Ascending aorta (tissue), 2 donors: ENCODE results near the gene DMAP1. TPM values are rescaled to one million over a fixed set of nuclear protein-coding genes. Genes with fewer than 3 reads are reported as not detected.

ENCODE experiments used
- DNase-seq, 2 donors: peaks; one replicate each; pipeline ENCODE4 v3.0.0-alpha.2; 2019; ENCODE audit warnings: low spot score in 2 of 2
- H3K27ac ChIP-seq, 2 donors: fragments of 200-600 bp; sonication (generic); one replicate each; pipeline ENCODE4 v1.5.1; 2016 to 2017; ENCODE audit warnings: mild to moderate bottlenecking in 1 of 2
- H3K27me3 ChIP-seq: fragments of 200-600 bp; sonication (generic); one replicate; pipeline ENCODE4 v1.5.1; 2017
- H3K36me3 ChIP-seq, 2 donors: fragments of 200-600 bp; sonication (generic); one replicate each; pipeline ENCODE4 v1.5.1; 2016
- H3K4me1 ChIP-seq, 2 donors: fragments of 200-600 bp; sonication (generic); one replicate each; pipeline ENCODE4 v1.5.1; 2016 to 2017; ENCODE audit warnings: mild to moderate bottlenecking in 1 of 2
- H3K4me3 ChIP-seq, 2 donors: fragments of 200-600 bp; sonication (generic); one replicate each; pipeline ENCODE4 v1.5.1; 2016 to 2017; ENCODE audit warnings: mild to moderate bottlenecking in 1 of 2
- H3K9me3 ChIP-seq, 2 donors: fragments of 200-600 bp; sonication (generic); one replicate each; pipeline ENCODE4 v1.5.1; 2016
- CTCF ChIP-seq, 3 experiments: fragments of 200-600 bp in 2 of 3; fragments of 450-650 bp in 1 of 3; sonication (generic) in 2 of 3; IDR thresholded peaks; one replicate each; pipeline ENCODE4 v1.5.1; 2016 to 2019; ENCODE audit warnings: antibody characterized with exemption in 3 of 3, mild to moderate bottlenecking in 1 of 3, moderate library complexity in 1 of 3
- intact Hi-C: fragments of 100-400 bp; cut with DNase I; formaldehyde crosslinking; loops from one replicate; pipeline ENCODE4 v1.15.1; 2023
- total RNA-seq: library from RNA; depleted of rRNA; stranded (reverse); fragments of >200 nt; gene quantifications from one replicate; pipeline ENCODE4 v1.1.0, GENCODE V29; 2016

DMAP1 gene
- total RNA-seq, 1 donor from 2014 or later: 42.7 TPM

DNA sequence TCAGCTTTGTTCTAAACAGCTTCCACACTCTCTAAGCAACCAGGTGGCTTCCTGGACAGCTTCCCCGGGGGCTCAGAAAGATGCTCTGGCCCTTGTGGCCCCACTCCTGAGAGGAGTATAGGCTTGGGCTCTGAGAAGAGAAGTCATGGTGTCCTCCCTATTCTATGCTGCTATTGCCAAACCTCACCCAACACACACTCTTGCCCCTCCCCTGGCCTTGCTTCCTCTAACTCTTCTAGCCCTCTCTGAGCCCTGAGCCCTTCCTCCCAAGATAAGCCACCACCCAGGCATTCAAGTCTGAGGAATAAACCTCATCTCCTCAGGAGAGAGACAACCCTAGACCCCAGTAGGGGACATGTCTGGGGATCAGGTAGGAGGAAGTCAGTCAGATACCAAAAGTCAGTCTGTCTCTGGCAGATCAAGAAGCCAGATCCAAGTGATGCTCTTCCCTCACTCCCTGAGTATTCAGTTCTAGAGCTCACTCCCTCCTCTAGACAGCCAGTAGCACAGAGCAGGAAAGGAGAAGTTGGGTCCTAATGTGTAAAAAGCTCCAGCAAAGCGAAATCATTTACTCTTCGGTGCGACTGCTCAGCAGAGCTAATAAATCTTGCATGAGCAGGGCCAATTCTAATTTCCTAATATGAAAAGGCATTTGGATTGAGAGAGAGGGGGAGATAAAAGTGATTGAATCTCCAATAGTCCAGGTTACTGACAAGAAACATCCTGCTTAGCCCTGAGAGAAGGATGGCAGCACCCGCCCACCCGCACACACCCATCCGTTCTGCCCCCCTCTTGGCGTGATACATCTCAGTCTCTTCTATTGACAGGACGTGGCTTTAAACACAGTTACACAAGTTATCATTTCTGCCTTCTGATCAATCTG, 50.5 kb downstream of the DMAP1 start:
- intact Hi-C loops: no loop called here
- no peak for DNase-seq

GRCh38 chr1:44264451-44264771, 51.1 kb downstream of the DMAP1 start:
- Histone ChIP-seq H3K4me1 (no peaks in the 10 kb centered on the region), H3K9me3 (no peaks in the 10 kb centered on the region), H3K27ac (no peak overlapping the region), H3K27me3 (no peaks in the 10 kb centered on the region), H3K36me3 (peaks cover 0 to 2% of the 10 kb centered on the region in 2 donors), H3K4me3 (no peak overlapping the region)
- no peak for TF ChIP-seq CTCF (IDR thresholded peaks at IDR 0.05)
- DNase-seq: no peak
- intact Hi-C loops: no loop called here

More for the DNA sequence above, 50.5 kb downstream of the DMAP1 start:
- H3K27me3 ChIP-seq: no peaks in the 10 kb centered on the region
- no peaks in the 10 kb centered on the region for H3K4me1 ChIP-seq
- no peaks in the 10 kb centered on the region for H3K9me3 ChIP-seq
- peaks cover 0 to 2% of the 10 kb centered on the region in 2 donors for H3K36me3 ChIP-seq
- no peak for TF ChIP-seq CTCF (IDR thresholded peaks at IDR 0.05)
- H3K27ac ChIP-seq: no peak overlapping the region
- H3K4me3 ChIP-seq: no peak overlapping the region

DNA sequence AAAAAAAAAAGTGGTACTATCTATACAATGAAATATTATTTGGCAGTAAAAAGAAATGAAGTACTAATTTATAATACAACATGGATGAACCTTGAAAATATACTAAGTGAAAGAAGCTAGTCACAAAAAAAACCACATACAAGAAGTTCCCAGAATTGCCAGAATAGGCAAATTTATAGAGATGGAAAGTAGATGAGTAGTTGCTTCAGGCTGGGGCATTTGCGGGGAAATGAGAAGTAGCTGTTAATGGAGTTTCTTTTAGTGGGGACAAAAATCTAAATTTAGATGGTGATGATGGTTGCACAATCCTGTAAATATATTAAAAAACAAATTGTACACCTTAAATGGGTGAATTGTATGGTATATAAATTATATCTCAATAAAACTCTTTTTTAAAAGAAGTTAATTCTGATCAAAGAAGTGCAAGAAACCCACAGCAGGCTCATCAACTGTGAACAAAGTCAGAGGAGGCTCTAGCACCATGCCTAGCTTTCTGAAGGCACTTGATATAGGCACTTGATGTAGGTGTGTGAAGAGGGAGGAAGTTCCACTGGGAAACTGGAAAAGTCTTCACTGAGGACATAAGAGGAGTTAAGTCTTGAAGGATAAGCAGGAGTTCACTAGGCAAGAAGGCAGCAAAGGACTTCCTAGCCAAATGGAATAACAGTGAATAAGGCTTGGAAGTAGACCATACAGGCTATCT, 52.5 kb downstream of the DMAP1 start:
- intact Hi-C loops: no loop called here
- Histone ChIP-seq H3K27me3 (no peaks in the 10 kb centered on the region), H3K4me1 (no peaks in the 10 kb centered on the region), H3K27ac (no peak overlapping the region), H3K9me3 (no peaks in the 10 kb centered on the region), H3K4me3 (no peak overlapping the region), H3K36me3 (peaks cover 0 to 2% of the 10 kb centered on the region in 2 donors)
- no peak for DNase-seq
- TF ChIP-seq CTCF (IDR thresholded peaks at IDR 0.05): no peak

DNA sequence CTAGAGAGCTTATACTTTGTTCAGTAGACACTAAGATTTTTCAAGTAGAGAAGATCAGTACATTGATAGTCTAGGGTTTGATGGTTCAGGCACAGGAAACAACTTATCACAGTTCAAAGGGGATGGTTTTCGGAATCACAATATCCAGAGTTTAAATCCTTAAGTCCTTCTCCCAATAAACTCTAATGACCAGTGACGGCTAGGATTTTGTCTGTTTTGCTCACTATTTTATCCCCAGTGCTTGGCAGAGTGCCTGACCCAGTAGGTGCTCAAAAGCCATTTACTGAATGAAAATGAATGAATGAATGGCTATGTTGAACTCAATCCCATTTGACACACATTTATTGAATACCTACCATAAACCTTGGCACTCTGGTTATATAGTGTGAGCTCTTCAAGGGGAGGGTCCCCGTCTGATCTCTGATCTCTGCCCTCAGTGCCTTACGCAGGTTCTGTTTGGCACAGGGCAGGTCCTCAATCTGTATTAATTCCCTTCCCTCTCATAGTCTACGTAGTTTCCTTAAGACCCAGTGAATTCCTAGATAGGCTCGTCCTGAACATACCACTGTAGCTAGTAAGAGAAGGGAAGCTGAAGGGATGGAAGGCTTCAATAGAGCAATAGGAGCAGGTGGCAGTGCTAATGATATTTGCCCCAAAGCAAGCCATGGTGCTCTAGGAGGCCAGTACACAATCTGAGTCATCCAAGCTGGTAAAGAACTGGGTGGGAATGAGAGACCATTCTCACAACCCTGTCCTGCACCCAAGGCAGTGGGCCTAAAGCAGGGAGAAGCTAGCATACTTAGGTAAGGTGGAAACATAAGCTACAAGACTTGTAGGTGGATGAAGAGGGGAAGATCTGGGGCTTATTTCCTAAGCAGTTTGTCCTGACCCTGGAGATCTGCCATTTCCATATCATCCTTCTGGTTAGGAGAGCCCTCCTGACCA, 53.4 kb downstream of the DMAP1 start:
- intact Hi-C loops: no loop called here
- no peak for DNase-seq
- no peak overlapping the region for H3K4me3 ChIP-seq
- no peaks in the 10 kb centered on the region for H3K27me3 ChIP-seq
- no peaks in the 10 kb centered on the region for H3K9me3 ChIP-seq
- no peak for TF ChIP-seq CTCF (IDR thresholded peaks at IDR 0.05)
- peaks cover 0 to 2% of the 10 kb centered on the region in 2 donors for H3K36me3 ChIP-seq
- H3K4me1 ChIP-seq: no peaks in the 10 kb centered on the region
- H3K27ac ChIP-seq: no peak overlapping the region

DNA sequence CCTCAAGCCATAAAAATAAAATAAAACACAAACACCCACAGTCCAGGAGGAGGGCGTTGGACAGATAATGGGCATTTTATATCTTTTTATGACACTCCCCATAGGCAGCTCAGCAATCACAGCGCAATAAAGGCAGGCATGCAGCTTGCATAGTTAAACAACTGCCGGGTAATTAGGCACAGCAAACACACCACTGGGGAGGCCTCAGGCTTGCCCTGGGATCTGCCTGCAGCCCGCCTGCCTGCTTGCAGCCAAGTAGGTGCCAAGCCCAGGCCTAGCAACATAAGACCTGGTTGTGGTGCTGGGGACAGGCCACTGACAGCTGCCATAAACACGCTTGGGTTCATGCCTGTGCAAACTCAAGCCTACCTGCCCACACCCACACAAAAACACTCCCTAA, 54.2 kb downstream of the DMAP1 start:
- TF ChIP-seq CTCF (IDR thresholded peaks at IDR 0.05): no peak
- no peak for DNase-seq
- no peaks in the 10 kb centered on the region for H3K9me3 ChIP-seq
- no peak overlapping the region for H3K4me3 ChIP-seq
- H3K27me3 ChIP-seq: no peaks in the 10 kb centered on the region
- H3K4me1 ChIP-seq: no peaks in the 10 kb centered on the region
- intact Hi-C loops: no loop called here
- peaks cover 0 to 2% of the 10 kb centered on the region in 2 donors for H3K36me3 ChIP-seq
- H3K27ac ChIP-seq: no peak overlapping the region
